NCI-H524 (cell line): ENCODE data around the gene DNM1L.

Experiments
- DNase-seq, 2 experiments: peaks; one replicate each; lab custom pipeline; 2025; lab: John Stamatoyannopoulos, UW

DNM1L gene

GRCh38 chr12:32756476-32757066, 77.5 kb downstream of the DNM1L start:
- DNase-seq = peak; percentile 84 to 95

- no peak for DNase-seq
These were observed 78.1 kb downstream of the DNM1L start for GRCh38 chr12:32757157-32757556.

GRCh38 chr12:32761716-32762115, 82.6 kb downstream of the DNM1L start:
- DNase-seq = no peak

GRCh38 chr12:32765906-32766305, 86.8 kb downstream of the DNM1L start:
- DNase-seq = peak; percentile 72 to 91

DNA sequence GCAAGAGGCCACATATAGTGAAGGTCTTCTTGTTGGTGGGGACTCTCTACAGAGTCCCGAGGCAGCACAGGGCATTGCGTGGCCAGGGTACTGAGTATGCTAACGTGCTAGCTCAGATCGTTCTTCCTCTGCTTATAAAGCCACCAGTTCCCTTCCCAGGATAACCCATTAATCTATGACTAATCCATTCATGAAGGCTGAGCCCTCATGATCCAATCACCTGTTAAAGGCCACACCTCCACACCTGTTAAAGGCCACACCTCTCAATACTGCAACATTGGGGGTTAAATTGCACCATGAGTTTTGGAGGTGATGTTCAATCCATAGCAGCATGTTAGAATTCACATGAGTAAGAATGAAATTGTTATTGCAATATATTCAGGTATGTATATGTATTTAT, 89.4 kb downstream of the DNM1L start:
- DNase-seq = no peak

GRCh38 chr12:32770141-32770540, 91.0 kb downstream of the DNM1L start:
- no peak for DNase-seq

DNA sequence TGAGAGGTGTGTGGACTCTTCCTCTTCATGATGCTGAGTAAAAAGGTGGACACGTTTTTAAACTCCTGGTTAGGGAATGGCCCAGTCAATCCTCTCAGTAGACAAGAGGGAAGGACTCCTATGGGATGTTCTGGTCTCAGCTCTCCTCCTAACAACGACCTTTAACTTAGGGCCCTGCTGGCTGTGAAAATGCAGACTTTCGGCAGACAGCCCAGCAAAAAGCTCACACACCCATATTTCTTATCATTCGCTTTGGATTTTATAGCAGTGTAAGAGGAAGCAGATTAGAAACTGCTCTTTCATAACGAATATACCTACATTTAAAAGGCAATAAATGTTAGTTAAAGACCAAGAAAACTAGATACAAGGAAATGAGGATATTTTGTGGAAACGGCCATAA, 94.6 kb downstream of the DNM1L start:
- DNase-seq = no peak

GRCh38 chr12:32776258-32776657, 97.2 kb downstream of the DNM1L start:
- DNase-seq = no peak

GRCh38 chr12:32777159-32777558, 98.1 kb downstream of the DNM1L start:
- no peak for DNase-seq

GRCh38 chr12:32777691-32778175, 98.6 kb downstream of the DNM1L start:
- DNase-seq = no peak

DNA sequence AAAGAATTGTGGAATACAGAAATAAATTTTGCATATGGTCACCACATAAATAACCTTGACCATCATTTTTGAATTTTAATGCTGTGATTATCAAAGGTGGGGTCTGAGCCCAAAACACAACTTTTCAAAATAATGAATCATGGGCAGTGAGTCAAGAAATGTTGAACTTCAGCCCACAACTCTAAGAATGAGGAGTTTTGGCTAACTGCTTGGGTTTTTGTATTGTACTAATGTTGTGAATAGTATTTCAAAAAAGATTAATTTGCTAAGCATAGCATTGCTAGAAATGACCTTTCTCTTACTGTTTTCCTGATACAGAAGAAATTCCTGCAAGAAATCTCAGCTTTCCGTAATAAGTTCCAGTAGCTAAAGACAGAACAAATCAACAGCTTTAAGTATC, 101.0 kb downstream of the DNM1L start:
- DNase-seq = no peak

DNA sequence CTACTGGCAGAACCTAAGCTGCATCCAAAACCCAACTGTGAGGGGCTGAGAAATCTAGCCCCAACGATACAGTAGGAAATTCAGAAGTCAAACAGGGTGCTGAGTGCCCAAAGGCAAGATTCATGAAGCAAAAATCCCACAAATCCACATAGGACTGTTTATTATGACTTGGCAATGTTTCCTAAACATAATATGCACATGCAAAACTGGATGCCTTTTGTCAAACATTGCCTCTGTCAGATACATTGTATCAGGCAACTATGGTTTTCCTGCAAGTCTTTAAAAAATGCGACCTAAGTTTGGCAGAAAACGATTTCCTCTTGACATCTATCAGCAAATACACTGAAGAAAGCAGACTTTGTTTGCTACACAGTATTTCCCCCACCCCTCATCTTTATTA, 103.9 kb downstream of the DNM1L start:
- DNase-seq = no peak

DNA sequence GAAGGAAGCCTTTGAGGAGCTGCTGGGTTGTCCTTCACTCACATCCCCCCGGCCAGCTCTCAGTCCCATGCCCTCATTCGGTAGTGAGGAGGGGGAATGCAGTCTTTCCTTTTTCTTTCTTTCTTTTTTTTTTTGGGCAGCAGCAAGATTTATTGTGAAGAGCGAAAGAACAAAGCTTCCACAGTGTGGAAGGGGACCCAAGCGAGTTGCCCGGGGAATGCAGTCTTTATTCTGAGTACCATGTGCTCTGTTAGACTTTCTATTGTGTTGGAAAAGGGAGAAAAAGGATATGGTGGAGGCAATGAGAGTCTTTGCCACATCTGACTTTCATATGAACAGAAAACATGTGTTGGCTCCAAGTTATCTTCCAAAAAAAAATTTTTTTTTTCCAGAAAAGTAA, 106.5 kb downstream of the DNM1L start:
- no peak for DNase-seq

- DNase-seq = no peak
These were observed 109.3 kb downstream of the DNM1L start for GRCh38 chr12:32788405-32788804.

DNA sequence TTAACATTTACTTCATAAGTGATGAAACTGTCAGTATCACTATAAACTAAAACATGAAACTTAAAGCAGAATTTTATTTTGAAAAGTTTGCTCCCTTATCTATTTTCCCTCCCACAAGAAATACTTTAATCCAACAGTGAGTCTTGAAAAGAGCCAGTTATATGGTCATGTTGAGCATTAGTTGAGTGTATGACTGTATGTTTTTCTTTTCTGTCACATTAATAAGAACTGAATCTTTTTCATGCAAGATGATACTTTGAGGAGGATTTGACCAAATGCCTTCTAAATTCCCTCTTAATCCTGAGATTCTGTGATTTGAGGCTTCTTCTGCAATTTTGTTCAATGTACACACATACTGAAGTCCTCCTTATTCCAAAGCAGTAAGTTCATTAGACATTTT, 110.3 kb downstream of the DNM1L start:
- DNase-seq = no peak

DNA sequence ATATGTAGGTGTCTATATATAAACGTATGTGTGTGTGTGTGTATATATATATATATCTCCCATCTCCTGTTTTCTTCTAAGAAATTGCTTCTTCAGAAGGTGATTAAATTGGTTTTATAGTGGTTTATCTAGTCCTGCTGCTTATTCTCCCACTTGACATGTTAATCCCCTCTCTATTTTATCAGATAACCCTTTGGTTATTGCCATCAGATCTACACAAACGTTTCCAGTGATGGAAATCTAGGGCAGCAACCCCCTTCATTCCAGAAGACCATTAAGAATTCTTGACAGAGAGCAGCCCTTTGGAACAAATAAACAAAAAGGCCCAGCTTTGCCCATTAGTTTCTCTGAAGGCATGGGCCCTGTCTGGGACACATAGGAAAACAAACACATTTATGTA, 110.8 kb downstream of the DNM1L start:
- DNase-seq = peak in 1 of 2 experiments; percentile 36

DNA sequence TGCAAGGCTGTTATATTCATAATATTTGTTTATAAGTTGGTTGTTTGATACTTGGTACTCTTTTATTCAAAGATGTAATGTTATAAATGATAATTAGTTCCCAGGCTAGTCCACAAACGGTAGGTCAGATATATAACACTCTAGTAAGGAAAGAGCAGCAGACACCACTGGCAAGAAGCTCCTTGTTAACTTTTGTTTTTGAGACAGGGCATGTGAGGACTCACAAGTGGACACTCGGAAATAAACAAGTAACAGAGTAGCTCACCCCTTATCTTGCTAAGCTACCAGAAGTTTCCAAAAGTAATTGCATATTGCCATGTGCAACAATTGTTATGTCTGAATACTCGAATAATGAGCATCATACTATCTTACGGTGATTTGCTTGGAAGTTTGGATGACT, 115.2 kb downstream of the DNM1L start:
- no peak for DNase-seq
